Measurements from ENCODE around the gene LURAP1L. TPM values are rescaled to one million over a fixed set of nuclear protein-coding genes. Genes with fewer than 3 reads are reported as not detected.
"Not testable (repeated sequence)": the region's sequence is repeated elsewhere in the genome, so short reads cannot be mapped to it uniquely, and the experiment has no call there.

Gene LURAP1L
- total RNA-seq, 2 experiments from 2014 or later = not detected

GRCh38 chr9:12865380-12865779 is 90.6 kb downstream of the LURAP1L start:
- H3K27ac Mint-ChIP-seq, H3K27me3 Mint-ChIP-seq, H3K4me3 Mint-ChIP-seq, ATAC-seq, DNase-seq, CTCF ChIA-PET, H3K36me3 Mint-ChIP-seq, H3K4me1 Mint-ChIP-seq: not testable (repeated sequence)
- H3K9me3 Mint-ChIP-seq (ENCODE audit: low read depth) = peaks cover 12% of the 10 kb centered on the region

Other genes starting within 250 kb of the LURAP1L start
- gene TYRP1, start 81.6 kb upstream of the LURAP1L start, total RNA-seq = not detected